Cardiac muscle cell (in vitro differentiated cells and primary cell): Measurements from ENCODE around the gene UBXN7. TPM values are rescaled to one million over a fixed set of nuclear protein-coding genes. Genes with fewer than 3 reads are reported as not detected.

Source experiments
- DNase-seq, 2 donors: peaks; one replicate each; pipeline versions ENCODE4 v3.0.0 to v3.0.0-alpha.2; 2010 to 2017; ENCODE audit warnings: low read depth in 1 of 2, low spot score in 1 of 2
- H3K27ac ChIP-seq: fragments of 200-600 bp; sonication (generic); 2 replicates; pipeline ENCODE4 v1.5.1; 2016
- H3K27me3 ChIP-seq: fragments of 200-600 bp; sonication (generic); 2 replicates; pipeline ENCODE4 v1.6.0; 2016; ENCODE audit warnings: control low read depth
- H3K36me3 ChIP-seq: fragments of 200-600 bp; sonication (generic); 2 replicates; pipeline ENCODE4 v1.5.1; 2016; ENCODE audit warnings: control low read depth
- H3K4me1 ChIP-seq: fragments of 200-600 bp; sonication (generic); 2 replicates; pipeline ENCODE4 v1.8.1; 2017; ENCODE audit warnings: low read depth, mild to moderate bottlenecking, mixed run types
- H3K4me3 ChIP-seq: fragments of 200-600 bp; sonication (generic); 2 replicates; pipeline ENCODE4 v1.5.1; 2016; ENCODE audit warnings: mild to moderate bottlenecking
- H3K9me3 ChIP-seq: fragments of 200-600 bp; sonication (generic); 2 replicates; pipeline ENCODE4 v1.5.1; 2017; ENCODE audit warnings: low read depth, mild to moderate bottlenecking, control low read depth
- polyA plus RNA-seq: library from polyadenylated mRNA; unstranded; fragments of >200 nt; fragmentation: Nextera tagmentation; extraction: Ambion mirVana; gene quantifications from 2 replicates; pipeline ENCODE4 v1.2.1, GENCODE V29; 2016
- total RNA-seq: library from RNA; depleted of rRNA; stranded (reverse); fragments of >200 nt; gene quantifications from 2 replicates; pipeline ENCODE4 v1.2.3, GENCODE V29; 2016
- TF ChIP-seq, protein P1 (sequence below): IDR thresholded peaks from 2 replicates; pipeline ENCODE4 v1.5.1; 2012; ENCODE audit warnings: low read depth, mild to moderate bottlenecking, low read length

Gene UBXN7
- total and polyA plus RNA-seq, 2 experiments from 2014 or later = 27.7 to 33.1 TPM

DNA sequence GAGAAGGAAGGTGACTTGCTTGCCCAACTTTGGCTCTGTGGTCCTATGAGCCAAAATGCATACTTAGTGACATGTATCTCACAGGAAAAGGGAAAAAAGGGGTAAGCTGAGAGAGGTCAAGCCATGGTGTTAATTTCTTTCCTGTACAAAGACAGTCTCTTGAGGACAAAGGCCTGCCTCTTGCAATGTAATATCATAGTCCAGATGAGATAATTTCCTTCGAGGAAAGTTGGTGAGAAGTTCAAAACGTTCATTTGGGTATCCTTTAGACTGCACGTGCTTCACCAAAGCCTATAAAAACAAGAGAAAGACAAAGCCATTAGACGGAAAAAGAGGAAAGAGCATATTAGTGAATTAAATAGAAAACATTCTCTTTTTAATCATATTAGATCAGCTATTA is 75.7 kb downstream of the UBXN7 start:
- H3K4me3 ChIP-seq = no peak overlapping the region
- no peaks in the 10 kb centered on the region for H3K9me3 ChIP-seq
- TF ChIP-seq, protein P1, sequence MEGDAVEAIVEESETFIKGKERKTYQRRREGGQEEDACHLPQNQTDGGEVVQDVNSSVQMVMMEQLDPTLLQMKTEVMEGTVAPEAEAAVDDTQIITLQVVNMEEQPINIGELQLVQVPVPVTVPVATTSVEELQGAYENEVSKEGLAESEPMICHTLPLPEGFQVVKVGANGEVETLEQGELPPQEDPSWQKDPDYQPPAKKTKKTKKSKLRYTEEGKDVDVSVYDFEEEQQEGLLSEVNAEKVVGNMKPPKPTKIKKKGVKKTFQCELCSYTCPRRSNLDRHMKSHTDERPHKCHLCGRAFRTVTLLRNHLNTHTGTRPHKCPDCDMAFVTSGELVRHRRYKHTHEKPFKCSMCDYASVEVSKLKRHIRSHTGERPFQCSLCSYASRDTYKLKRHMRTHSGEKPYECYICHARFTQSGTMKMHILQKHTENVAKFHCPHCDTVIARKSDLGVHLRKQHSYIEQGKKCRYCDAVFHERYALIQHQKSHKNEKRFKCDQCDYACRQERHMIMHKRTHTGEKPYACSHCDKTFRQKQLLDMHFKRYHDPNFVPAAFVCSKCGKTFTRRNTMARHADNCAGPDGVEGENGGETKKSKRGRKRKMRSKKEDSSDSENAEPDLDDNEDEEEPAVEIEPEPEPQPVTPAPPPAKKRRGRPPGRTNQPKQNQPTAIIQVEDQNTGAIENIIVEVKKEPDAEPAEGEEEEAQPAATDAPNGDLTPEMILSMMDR = no peak
- peaks cover 59% of the 10 kb centered on the region for H3K36me3 ChIP-seq
- no peak overlapping the region for H3K27ac ChIP-seq
- H3K4me1 ChIP-seq = no peaks in the 10 kb centered on the region
- DNase-seq = no peak
- H3K27me3 ChIP-seq = no peaks in the 10 kb centered on the region

DNA sequence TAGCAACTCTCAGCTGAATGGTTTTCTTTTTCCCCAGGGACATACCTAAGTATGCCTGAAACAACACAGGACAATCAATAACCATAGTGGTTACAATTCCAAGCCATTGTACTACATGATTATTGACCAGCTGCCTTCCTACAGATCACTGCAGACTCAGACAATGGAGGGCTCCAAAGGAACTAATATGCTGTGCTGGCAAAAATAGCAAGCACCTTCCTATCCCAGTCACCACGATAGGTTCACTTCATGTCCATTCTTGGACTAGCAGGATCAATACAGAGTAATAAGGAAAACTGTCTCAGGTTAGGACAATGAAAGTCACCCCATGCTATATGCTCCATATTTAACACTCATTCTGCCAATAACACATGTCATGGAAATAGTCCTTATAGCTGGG is 76.6 kb downstream of the UBXN7 start:
- H3K9me3 ChIP-seq = no peaks in the 10 kb centered on the region
- TF ChIP-seq, protein P1 = no peak
- no peaks in the 10 kb centered on the region for H3K4me1 ChIP-seq
- no peaks in the 10 kb centered on the region for H3K27me3 ChIP-seq
- no peak for DNase-seq
- no peak overlapping the region for H3K27ac ChIP-seq
- H3K36me3 ChIP-seq = peaks cover 50% of the 10 kb centered on the region
- no peak overlapping the region for H3K4me3 ChIP-seq

DNA sequence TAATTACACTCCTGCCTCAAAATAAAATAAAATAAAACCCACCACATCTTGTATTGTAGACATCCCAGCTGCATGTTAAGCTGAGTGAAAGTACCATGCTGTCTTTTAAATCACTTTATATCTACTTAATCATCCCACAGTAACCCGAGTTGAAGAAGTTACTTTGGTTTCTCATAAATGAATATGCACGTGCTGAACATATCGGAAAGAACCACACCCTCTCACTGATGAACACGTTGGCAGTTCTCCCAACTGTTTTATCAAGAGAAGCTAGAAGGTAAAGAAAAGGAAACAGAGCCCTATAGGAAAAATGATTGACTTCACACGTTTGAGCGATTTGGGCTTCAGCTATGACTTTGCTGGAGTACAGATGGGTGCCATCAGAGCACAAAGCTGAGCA is 78.1 kb downstream of the UBXN7 start:
- peaks cover 42% of the 10 kb centered on the region for H3K36me3 ChIP-seq
- no peak overlapping the region for H3K27ac ChIP-seq
- TF ChIP-seq, protein P1 = no peak
- no peaks in the 10 kb centered on the region for H3K4me1 ChIP-seq
- no peaks in the 10 kb centered on the region for H3K9me3 ChIP-seq
- DNase-seq = no peak
- no peak overlapping the region for H3K4me3 ChIP-seq
- H3K27me3 ChIP-seq = no peaks in the 10 kb centered on the region

DNA sequence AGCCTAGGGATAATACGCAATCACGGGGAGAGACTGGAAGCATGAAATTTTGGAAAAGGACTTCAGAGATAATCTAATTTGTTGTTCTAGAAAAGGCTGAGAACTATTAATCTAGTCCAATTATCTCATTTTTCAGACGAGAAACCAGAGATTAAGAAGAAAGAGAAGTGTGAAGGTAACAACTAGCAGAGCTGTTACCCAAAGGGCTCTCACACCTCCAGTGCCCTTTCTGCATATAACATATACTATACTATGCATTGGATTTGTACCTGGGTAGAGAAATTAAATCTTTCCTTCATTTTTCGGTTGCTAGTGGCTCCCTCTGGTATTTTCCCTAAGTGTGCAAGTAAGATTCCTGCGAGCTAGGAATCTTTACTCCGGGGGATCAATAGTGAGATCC is 80.7 kb downstream of the UBXN7 start:
- Histone ChIP-seq H3K4me3 (no peak overlapping the region), H3K4me1 (no peaks in the 10 kb centered on the region), H3K27me3 (no peaks in the 10 kb centered on the region), H3K36me3 (peaks cover 29% of the 10 kb centered on the region), H3K9me3 (no peaks in the 10 kb centered on the region), H3K27ac (no peak overlapping the region)
- DNase-seq = no peak
- TF ChIP-seq, protein P1 = no peak

DNA sequence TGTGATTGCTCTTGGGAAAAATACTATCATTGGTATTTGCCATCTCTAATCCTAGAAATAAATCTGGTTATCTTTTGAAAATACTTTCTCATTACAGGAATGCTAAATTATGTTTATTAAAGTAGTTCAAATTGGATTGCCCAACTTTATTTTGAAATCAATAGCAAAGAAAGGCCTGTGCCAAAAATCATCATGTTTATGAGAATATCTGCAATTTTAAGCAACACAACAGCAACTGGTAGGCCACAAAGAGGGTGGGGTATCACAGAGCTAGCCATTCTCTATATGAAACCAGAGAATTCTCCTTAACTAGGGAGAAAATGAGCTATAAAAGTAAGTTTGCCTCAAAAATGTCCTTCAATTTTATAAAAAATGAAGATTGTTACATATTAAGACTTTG is 82.2 kb downstream of the UBXN7 start:
- Histone ChIP-seq H3K9me3 (no peaks in the 10 kb centered on the region), H3K4me1 (no peaks in the 10 kb centered on the region), H3K4me3 (no peak overlapping the region), H3K36me3 (peaks cover 18% of the 10 kb centered on the region), H3K27me3 (no peaks in the 10 kb centered on the region), H3K27ac (no peak overlapping the region)
- DNase-seq = no peak
- TF ChIP-seq, protein P1 = no peak

DNA sequence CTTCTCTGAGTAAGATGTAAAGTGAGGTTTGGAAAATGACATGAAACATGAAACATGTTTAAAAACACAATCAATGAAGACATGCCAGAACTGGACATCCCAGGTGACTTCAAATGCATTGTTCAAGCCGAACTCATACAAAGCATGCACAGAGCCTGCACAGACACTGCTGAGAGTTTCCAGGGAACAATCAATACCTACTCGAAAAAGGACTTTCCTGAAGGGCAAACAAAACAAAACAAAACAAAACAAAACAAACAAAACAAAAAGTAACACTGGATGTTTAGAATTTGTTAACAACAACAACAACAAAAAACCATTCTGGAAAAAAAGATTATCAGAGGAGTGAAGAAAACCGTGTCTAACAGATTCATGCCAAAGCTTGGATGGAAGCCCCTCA is 83.5 kb downstream of the UBXN7 start:
- Histone ChIP-seq H3K4me3 (no peak overlapping the region), H3K27me3 (no peaks in the 10 kb centered on the region), H3K4me1 (no peaks in the 10 kb centered on the region), H3K36me3 (peaks cover 10% of the 10 kb centered on the region), H3K9me3 (no peaks in the 10 kb centered on the region), H3K27ac (no peak overlapping the region)
- TF ChIP-seq, protein P1 = no peak
- no peak for DNase-seq
